Measurements from ENCODE around the gene PTPRN2. TPM values are rescaled to one million over a fixed set of nuclear protein-coding genes. Genes with fewer than 3 reads are reported as not detected.

The PTPRN2 gene
- total RNA-seq, 1 experiment from 2014 or later, result 2.1 TPM

- ChIA-PET CTCF (no interaction called here), RAD21 (ENCODE audit: low non-redundant PET in 1 of 2, low total read pairs in 2 of 2, uncharacterized antibody in 2 of 2, unreplicated experiment in 2 of 2) (no interaction called here), POLR2A (no interaction called here)
- Histone ChIP-seq H3K27ac (ENCODE audit: low read depth, low read length) (no peak overlapping the region), H2AFZ (ENCODE audit: low read depth, low read length, poor library complexity, severe bottlenecking) (no peak overlapping the region), H3K9me2 (ENCODE audit: insufficient read depth) (no peaks in the 10 kb centered on the region), H3K36me3 (ENCODE audit: control insufficient read depth in 1 of 2, insufficient read depth in 2 of 2, low read length in 2 of 2) (no peaks in the 10 kb centered on the region), H3K9me3 (ENCODE audit: control insufficient read depth in 1 of 2, insufficient read depth in 1 of 2, low read depth in 1 of 2, low read length in 2 of 2) (no peaks in the 10 kb centered on the region), H3K9ac (ENCODE audit: low read length) (no peak overlapping the region), H3K27me3 (ENCODE audit: insufficient read depth, low read length) (no peaks in the 10 kb centered on the region), H3K4me3 (replicated peaks in 1 of 2; ENCODE audit: low read depth in 1 of 2, low read length in 2 of 2) (no peak overlapping the region), H4K20me1 (ENCODE audit: insufficient read depth) (no peaks in the 10 kb centered on the region), H3K4me1 (ENCODE audit: control insufficient read depth in 1 of 2, insufficient read depth in 2 of 2, low read length in 2 of 2) (peaks cover 17 to 18% of the 10 kb centered on the region in 2 experiments), H3K79me2 (ENCODE audit: insufficient read depth, low read length) (no peaks in the 10 kb centered on the region), H3K4me2 (ENCODE audit: low read length) (no peak overlapping the region)
- BruUV-seq (replicated peaks), result no TSS peak
- TF ChIP-seq ZNF274 (IDR thresholded peaks at IDR 0.05; ENCODE audit: low read depth, low read length) (no peak), SIN3A (IDR thresholded peaks at IDR 0.05; ENCODE audit: low read depth) (no peak), ATF3 (IDR thresholded peaks at IDR 0.05) (no peak), ZFX (IDR thresholded peaks at IDR 0.05) (no peak), TCF7L2 (IDR thresholded peaks at IDR 0.05; ENCODE audit: borderline replicate concordance, extremely low read depth, insufficient read depth, insufficient read length) (no peak), EGR1 (IDR thresholded peaks at IDR 0.05; ENCODE audit: low read depth) (no peak), ELF1 (IDR thresholded peaks at IDR 0.05; ENCODE audit: borderline replicate concordance, low read depth) (no peak), YY1 (IDR thresholded peaks at IDR 0.05; ENCODE audit: extremely low read depth, insufficient replicate concordance, low read depth, low read length) (no peak), FOSL1 (IDR thresholded peaks at IDR 0.05; ENCODE audit: low read depth) (no peak), EZH2 (IDR thresholded peaks at IDR 0.05) (no peak), JUND (IDR thresholded peaks at IDR 0.05) (no peak), ZBTB33 (IDR thresholded peaks at IDR 0.05; ENCODE audit: extremely low read depth, insufficient replicate concordance, low read length) (no peak)
- TF ChIP-seq, protein P1, sequence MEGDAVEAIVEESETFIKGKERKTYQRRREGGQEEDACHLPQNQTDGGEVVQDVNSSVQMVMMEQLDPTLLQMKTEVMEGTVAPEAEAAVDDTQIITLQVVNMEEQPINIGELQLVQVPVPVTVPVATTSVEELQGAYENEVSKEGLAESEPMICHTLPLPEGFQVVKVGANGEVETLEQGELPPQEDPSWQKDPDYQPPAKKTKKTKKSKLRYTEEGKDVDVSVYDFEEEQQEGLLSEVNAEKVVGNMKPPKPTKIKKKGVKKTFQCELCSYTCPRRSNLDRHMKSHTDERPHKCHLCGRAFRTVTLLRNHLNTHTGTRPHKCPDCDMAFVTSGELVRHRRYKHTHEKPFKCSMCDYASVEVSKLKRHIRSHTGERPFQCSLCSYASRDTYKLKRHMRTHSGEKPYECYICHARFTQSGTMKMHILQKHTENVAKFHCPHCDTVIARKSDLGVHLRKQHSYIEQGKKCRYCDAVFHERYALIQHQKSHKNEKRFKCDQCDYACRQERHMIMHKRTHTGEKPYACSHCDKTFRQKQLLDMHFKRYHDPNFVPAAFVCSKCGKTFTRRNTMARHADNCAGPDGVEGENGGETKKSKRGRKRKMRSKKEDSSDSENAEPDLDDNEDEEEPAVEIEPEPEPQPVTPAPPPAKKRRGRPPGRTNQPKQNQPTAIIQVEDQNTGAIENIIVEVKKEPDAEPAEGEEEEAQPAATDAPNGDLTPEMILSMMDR (IDR thresholded peaks at IDR 0.05 in 2 of 3, conservative IDR thresholded peaks at IDR 0.05 in 1 of 3; ENCODE audit: borderline replicate concordance in 1 of 3, insufficient read depth in 1 of 3, low read depth in 2 of 3, low read length in 2 of 3), result no peak
- TF ChIP-seq, protein P2, sequence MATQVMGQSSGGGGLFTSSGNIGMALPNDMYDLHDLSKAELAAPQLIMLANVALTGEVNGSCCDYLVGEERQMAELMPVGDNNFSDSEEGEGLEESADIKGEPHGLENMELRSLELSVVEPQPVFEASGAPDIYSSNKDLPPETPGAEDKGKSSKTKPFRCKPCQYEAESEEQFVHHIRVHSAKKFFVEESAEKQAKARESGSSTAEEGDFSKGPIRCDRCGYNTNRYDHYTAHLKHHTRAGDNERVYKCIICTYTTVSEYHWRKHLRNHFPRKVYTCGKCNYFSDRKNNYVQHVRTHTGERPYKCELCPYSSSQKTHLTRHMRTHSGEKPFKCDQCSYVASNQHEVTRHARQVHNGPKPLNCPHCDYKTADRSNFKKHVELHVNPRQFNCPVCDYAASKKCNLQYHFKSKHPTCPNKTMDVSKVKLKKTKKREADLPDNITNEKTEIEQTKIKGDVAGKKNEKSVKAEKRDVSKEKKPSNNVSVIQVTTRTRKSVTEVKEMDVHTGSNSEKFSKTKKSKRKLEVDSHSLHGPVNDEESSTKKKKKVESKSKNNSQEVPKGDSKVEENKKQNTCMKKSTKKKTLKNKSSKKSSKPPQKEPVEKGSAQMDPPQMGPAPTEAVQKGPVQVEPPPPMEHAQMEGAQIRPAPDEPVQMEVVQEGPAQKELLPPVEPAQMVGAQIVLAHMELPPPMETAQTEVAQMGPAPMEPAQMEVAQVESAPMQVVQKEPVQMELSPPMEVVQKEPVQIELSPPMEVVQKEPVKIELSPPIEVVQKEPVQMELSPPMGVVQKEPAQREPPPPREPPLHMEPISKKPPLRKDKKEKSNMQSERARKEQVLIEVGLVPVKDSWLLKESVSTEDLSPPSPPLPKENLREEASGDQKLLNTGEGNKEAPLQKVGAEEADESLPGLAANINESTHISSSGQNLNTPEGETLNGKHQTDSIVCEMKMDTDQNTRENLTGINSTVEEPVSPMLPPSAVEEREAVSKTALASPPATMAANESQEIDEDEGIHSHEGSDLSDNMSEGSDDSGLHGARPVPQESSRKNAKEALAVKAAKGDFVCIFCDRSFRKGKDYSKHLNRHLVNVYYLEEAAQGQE (IDR thresholded peaks at IDR 0.05; ENCODE audit: low read depth), result no peak
- ATAC-seq (no peak), DNase-seq (ENCODE audit: low read depth, low spot score) (no peak)
- intact Hi-C loops (cut with micrococcal nuclease), result loop anchor here (10.0 kb wide), 1 partner anchor 375 kb away; no protein-coding TSS in a partner anchor
Observed at GRCh38 chr7:157560258-157560654, 1027.4 kb downstream of the PTPRN2 start.
